Measurements from ENCODE around the gene MIGA2. TPM values are rescaled to one million over a fixed set of nuclear protein-coding genes. Genes with fewer than 3 reads are reported as not detected.
A peak's percentile ranks its signal among the peaks of the same experiment; 100 is the strongest.
"Not testable (repeated sequence)": the region's sequence is repeated elsewhere in the genome, so short reads cannot be mapped to it uniquely, and the experiment has no call there.

The MIGA2 gene
- total RNA-seq, 6 experiments from 2014 or later, result 9.1 to 16.4 (median 10.8) TPM

GRCh38 chr9:129109537-129109903 lies 73.1 kb downstream of the MIGA2 start:
- peak overlapping the region; percentile 67 to 93 (median 86) for H3K4me3 ChIP-seq
- peaks cover 0 to 7% (median 0%) of the 10 kb centered on the region in 4 donors for H3K36me3 ChIP-seq
- TF ChIP-seq POLR2A (IDR thresholded peaks at IDR 0.05) (no peak), CTCF (IDR thresholded peaks at IDR 0.05) (no peak)
- WGBS (ENCODE audit: insufficient coverage, low coverage, low lambda C conversion rate, missing lambda C conversion rate), result 10% methylated on average over 7 of the region's 7 CpGs
- peak in 1 of 3 donors; percentile 59 for DNase-seq
- no peak overlapping the region for H3K27ac ChIP-seq
- ATAC-seq, result peak; percentile 12 to 47 (median 22)
- no peaks in the 10 kb centered on the region for H3K9me3 ChIP-seq
- H3K4me1 ChIP-seq, result peaks cover 0 to 32% (median 5%) of the 10 kb centered on the region in 4 donors
- intact Hi-C loops (cut with DNase I), result no loop called here
- no peaks in the 10 kb centered on the region for H3K27me3 ChIP-seq

- TF ChIP-seq POLR2A (IDR thresholded peaks at IDR 0.05) (no peak), CTCF (IDR thresholded peaks at IDR 0.05) (peak in 2 of 4 donors; percentile 2 to 10)
- peaks cover 0 to 38% (median 5%) of the 10 kb centered on the region in 4 donors for H3K4me1 ChIP-seq
Observed at GRCh38 chr9:129109952-129110739, 73.7 kb downstream of the MIGA2 start.

GRCh38 chr9:129110740-129111527 lies 74.5 kb downstream of the MIGA2 start, which contains the start of the genes CRAT and PTPA:
Gene CRAT, minus strand, starts transcription at chr9:129110793. Its CDS starts 284 bp downstream, at chr9:129110509.
Gene PTPA, plus strand, starts transcription at chr9:129111415. Its CDS starts 186 bp downstream, at chr9:129111601.
- intact Hi-C loops (cut with DNase I), result no loop called here
- DNase-seq (peak; percentile 99 to 100 (median 99)), ATAC-seq (peak; percentile 79 to 90 (median 85))
- Histone ChIP-seq H3K27me3 (no peaks in the 10 kb centered on the region), H3K36me3 (peaks cover 0 to 7% (median 0%) of the 10 kb centered on the region in 4 donors), H3K4me3 (peak within 1 kb of the TSS; percentile 67 to 93 (median 86)), H3K9me3 (no peaks in the 10 kb centered on the region), H3K4me1 (peaks cover 0 to 40% (median 5%) of the 10 kb centered on the region in 4 donors), H3K27ac (peak within 1 kb of the TSS; percentile 91 to 93 (median 92))
- peak; percentile 95 for TF ChIP-seq POLR2A (IDR thresholded peaks at IDR 0.05)
- no peak for TF ChIP-seq CTCF (IDR thresholded peaks at IDR 0.05)
- 2% methylated on average over 11 of the region's 77 CpGs for WGBS (ENCODE audit: insufficient coverage, low coverage, low lambda C conversion rate, missing lambda C conversion rate)

More at GRCh38 chr9:129109952-129110739, 73.7 kb downstream of the MIGA2 start:
- ATAC-seq (peak; percentile 12 to 53 (median 24)), DNase-seq (no peak)
- peak overlapping the region; percentile 53 to 93 (median 82) for H3K27ac ChIP-seq
- H3K9me3 ChIP-seq, result no peaks in the 10 kb centered on the region
- peak overlapping the region; percentile 67 to 93 (median 86) for H3K4me3 ChIP-seq
- WGBS (ENCODE audit: insufficient coverage, low coverage, low lambda C conversion rate, missing lambda C conversion rate), result 9% methylated on average over 11 of the region's 64 CpGs
- intact Hi-C loops (cut with DNase I), result no loop called here
- H3K27me3 ChIP-seq, result no peaks in the 10 kb centered on the region
- H3K36me3 ChIP-seq, result peaks cover 0 to 7% (median 0%) of the 10 kb centered on the region in 4 donors

GRCh38 chr9:129111528-129112151 lies 75.2 kb downstream of the MIGA2 start:
- TF ChIP-seq POLR2A (IDR thresholded peaks at IDR 0.05) (no peak), CTCF (IDR thresholded peaks at IDR 0.05) (no peak)
- DNase-seq, result peak in 1 of 3 donors; percentile 48

GRCh38 chr9:129112526-129112925 lies 76.1 kb downstream of the MIGA2 start:
- ATAC-seq; intact Hi-C loops (cut with DNase I); H3K36me3 ChIP-seq; DNase-seq; H3K9me3 ChIP-seq; H3K27ac ChIP-seq; H3K27me3 ChIP-seq: not testable (repeated sequence)
- WGBS (ENCODE audit: insufficient coverage, low coverage, low lambda C conversion rate, missing lambda C conversion rate), result 93% methylated on average over 14 of the region's 17 CpGs
- peaks cover 0 to 40% (median 5%) of the 10 kb centered on the region in 4 donors for H3K4me1 ChIP-seq
- H3K4me3 ChIP-seq, result peak overlapping the region in 1 of 3 donors; percentile 86

More at GRCh38 chr9:129111528-129112151, 75.2 kb downstream of the MIGA2 start:
- WGBS (ENCODE audit: insufficient coverage, low coverage, low lambda C conversion rate, missing lambda C conversion rate), result 2% methylated on average over 24 of the region's 37 CpGs
- no peaks in the 10 kb centered on the region for H3K9me3 ChIP-seq
- intact Hi-C loops (cut with DNase I), result no loop called here
- peaks cover 0 to 7% (median 0%) of the 10 kb centered on the region in 4 donors for H3K36me3 ChIP-seq
- ATAC-seq, result peak; percentile 2 to 15 (median 10)
- no peaks in the 10 kb centered on the region for H3K27me3 ChIP-seq
- peak overlapping the region; percentile 67 to 86 (median 69) for H3K4me3 ChIP-seq
- peak overlapping the region; percentile 91 to 93 (median 92) for H3K27ac ChIP-seq
- H3K4me1 ChIP-seq, result peaks cover 0 to 40% (median 5%) of the 10 kb centered on the region in 4 donors
